Upper lobe of right lung (tissue), 1 donor: ENCODE data around the gene PLEKHH1. TPM values are rescaled to one million over a fixed set of nuclear protein-coding genes. Genes with fewer than 3 reads are reported as not detected.
"Not testable (repeated sequence)": the region's sequence is repeated elsewhere in the genome, so short reads cannot be mapped to it uniquely, and the experiment has no call there.

Experiments used
- ATAC-seq: fragments of 200-7000 bp; cut with Tn5 transposase; one replicate; pipeline ENCODE4 v1.9.1; 2020; ENCODE audit warnings: mild to moderate bottlenecking, moderate library complexity
- DNase-seq: peaks from one replicate; pipeline ENCODE4 v3.0.0-alpha.2; 2020
- H3K27ac ChIP-seq: fragments of 200-600 bp; one replicate; pipeline ENCODE4 v1.8.0; 2022
- H3K27me3 ChIP-seq: fragments of 200-600 bp; one replicate; pipeline ENCODE4 v1.8.0; 2022; ENCODE audit warnings: mild to moderate bottlenecking
- H3K36me3 ChIP-seq: fragments of 200-600 bp; one replicate; pipeline ENCODE4 v1.8.0; 2022
- H3K4me1 ChIP-seq: fragments of 200-600 bp; one replicate; pipeline ENCODE4 v1.8.0; 2022
- H3K4me3 ChIP-seq: fragments of 200-600 bp; one replicate; pipeline ENCODE4 v1.8.0; 2022; ENCODE audit warnings: mild to moderate bottlenecking
- H3K9me3 ChIP-seq: fragments of 200-600 bp; one replicate; pipeline ENCODE4 v1.8.0; 2022
- intact Hi-C: fragments of 100-400 bp; cut with DNase I; formaldehyde crosslinking; loops from one replicate; pipeline ENCODE4 v1.11.0; 2022
- total RNA-seq: library from RNA; stranded (reverse); fragmentation: NEBNext Ultra II Directional; extraction: Animal tissue kit (Norgen Biotek cat#: 25700); gene quantifications from one replicate; pipeline ENCODE4 v1.2.1, GENCODE V29; 2021
- TF ChIP-seq, protein P1 (sequence below): fragments of 200-600 bp; IDR thresholded peaks from one replicate; pipeline ENCODE4 v1.8.0; 2022; ENCODE audit warnings: antibody characterized with exemption
- donor health status: DM: no; HTN: yes; CAD: no; lungs with severe emphysema.

PLEKHH1 gene
- total RNA-seq, 1 donor from 2014 or later, result 2.3 TPM

GRCh38 chr14:67618617-67619063 is 85.5 kb downstream of the PLEKHH1 start:
- no peak overlapping the region for H3K4me3 ChIP-seq
- H3K9me3 ChIP-seq, result no peaks in the 10 kb centered on the region
- no peaks in the 10 kb centered on the region for H3K27me3 ChIP-seq
- H3K27ac ChIP-seq, result peak overlapping the region; percentile 72
- TF ChIP-seq, protein P1, sequence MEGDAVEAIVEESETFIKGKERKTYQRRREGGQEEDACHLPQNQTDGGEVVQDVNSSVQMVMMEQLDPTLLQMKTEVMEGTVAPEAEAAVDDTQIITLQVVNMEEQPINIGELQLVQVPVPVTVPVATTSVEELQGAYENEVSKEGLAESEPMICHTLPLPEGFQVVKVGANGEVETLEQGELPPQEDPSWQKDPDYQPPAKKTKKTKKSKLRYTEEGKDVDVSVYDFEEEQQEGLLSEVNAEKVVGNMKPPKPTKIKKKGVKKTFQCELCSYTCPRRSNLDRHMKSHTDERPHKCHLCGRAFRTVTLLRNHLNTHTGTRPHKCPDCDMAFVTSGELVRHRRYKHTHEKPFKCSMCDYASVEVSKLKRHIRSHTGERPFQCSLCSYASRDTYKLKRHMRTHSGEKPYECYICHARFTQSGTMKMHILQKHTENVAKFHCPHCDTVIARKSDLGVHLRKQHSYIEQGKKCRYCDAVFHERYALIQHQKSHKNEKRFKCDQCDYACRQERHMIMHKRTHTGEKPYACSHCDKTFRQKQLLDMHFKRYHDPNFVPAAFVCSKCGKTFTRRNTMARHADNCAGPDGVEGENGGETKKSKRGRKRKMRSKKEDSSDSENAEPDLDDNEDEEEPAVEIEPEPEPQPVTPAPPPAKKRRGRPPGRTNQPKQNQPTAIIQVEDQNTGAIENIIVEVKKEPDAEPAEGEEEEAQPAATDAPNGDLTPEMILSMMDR, result peak; percentile 74
- DNase-seq (no peak), ATAC-seq (peak; percentile 47)
- no peaks in the 10 kb centered on the region for H3K36me3 ChIP-seq
- peaks cover 16% of the 10 kb centered on the region for H3K4me1 ChIP-seq
- intact Hi-C loops, result no loop called here

- Histone ChIP-seq H3K9me3 (no peaks in the 10 kb centered on the region), H3K36me3 (no peaks in the 10 kb centered on the region), H3K27ac (peak within 1 kb of the TSS; percentile 72), H3K4me3 (peak within 1 kb of the TSS; percentile 77), H3K4me1 (peaks cover 16% of the 10 kb centered on the region), H3K27me3 (no peaks in the 10 kb centered on the region)
- TF ChIP-seq, protein P1, result no peak
- intact Hi-C loops, result no loop called here
- ATAC-seq, result peak; percentile 99
- DNase-seq, result peak; percentile 100
Observed at GRCh38 chr14:67619446-67620216, 86.5 kb downstream of the PLEKHH1 start, which contains the start of gene ARG2. Gene ARG2 (plus strand): TSS chr14:67619920. CDS start chr14:67619978, 58 bp downstream.

GRCh38 chr14:67620217-67620785 is 87.2 kb downstream of the PLEKHH1 start:
- Histone ChIP-seq H3K27me3 (no peaks in the 10 kb centered on the region), H3K27ac (peak overlapping the region; percentile 72), H3K4me1 (peaks cover 16% of the 10 kb centered on the region), H3K9me3 (no peaks in the 10 kb centered on the region), H3K4me3 (peak overlapping the region; percentile 77), H3K36me3 (no peaks in the 10 kb centered on the region)
- no peak for ATAC-seq
- intact Hi-C loops, result no loop called here
- TF ChIP-seq, protein P1, result no peak
- DNase-seq, result no peak

- Histone ChIP-seq H3K36me3 (no peaks in the 10 kb centered on the region), H3K4me3 (no peak overlapping the region), H3K9me3 (no peaks in the 10 kb centered on the region), H3K4me1 (peaks cover 16% of the 10 kb centered on the region), H3K27me3 (no peaks in the 10 kb centered on the region), H3K27ac (peak overlapping the region; percentile 48)
- TF ChIP-seq, protein P1, result no peak
- intact Hi-C loops, result no loop called here
- ATAC-seq, result no peak
- DNase-seq, result no peak
Observed at GRCh38 chr14:67622675-67623074, 89.6 kb downstream of the PLEKHH1 start.

DNA sequence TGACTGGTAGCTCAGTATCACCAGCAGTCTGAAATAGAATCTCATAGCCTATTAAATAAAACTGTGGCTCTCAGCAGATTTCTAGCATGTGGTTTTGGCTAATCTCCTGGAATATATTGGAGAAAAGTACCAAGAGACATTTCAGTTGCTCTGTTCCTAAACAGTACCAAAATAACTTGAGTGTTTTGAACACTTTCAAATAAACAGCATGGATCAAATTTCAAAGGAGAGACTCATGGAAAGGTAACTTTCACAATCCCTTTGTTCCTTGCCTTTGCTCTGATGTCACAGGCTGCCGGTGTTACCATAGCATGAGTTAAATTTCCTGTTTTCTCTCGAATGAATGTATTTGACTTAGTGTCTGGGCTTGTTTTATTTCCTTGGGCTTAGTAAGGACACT is 90.0 kb downstream of the PLEKHH1 start:
- Histone ChIP-seq H3K4me3 (no peak overlapping the region), H3K9me3 (no peaks in the 10 kb centered on the region), H3K27me3 (no peaks in the 10 kb centered on the region), H3K27ac (peak overlapping the region; percentile 48), H3K36me3 (no peaks in the 10 kb centered on the region), H3K4me1 (peaks cover 16% of the 10 kb centered on the region)
- ATAC-seq (no peak), DNase-seq (no peak)
- TF ChIP-seq, protein P1, result no peak
- intact Hi-C loops, result no loop called here

DNA sequence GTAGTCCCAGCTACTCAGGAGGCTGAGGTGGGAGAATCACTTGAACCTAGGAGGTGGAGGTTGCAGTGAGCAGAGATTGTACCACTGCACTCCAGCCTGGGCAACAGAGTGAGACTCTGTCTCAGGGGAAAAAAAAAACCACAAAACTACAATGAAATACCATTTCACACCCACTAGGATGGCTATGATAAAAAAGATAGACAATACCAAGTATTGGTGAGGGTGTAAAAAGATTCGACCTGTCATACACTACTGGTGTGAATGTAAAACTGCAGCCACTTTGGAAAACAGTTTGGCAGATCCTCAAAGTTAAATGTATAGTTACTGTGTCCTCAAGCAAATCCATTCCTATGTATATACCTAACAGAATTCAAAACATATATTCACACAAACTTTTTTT is 93.0 kb downstream of the PLEKHH1 start:
- H3K4me3 ChIP-seq, intact Hi-C loops, DNase-seq: not testable (repeated sequence)

More for the DNA sequence above, 93.0 kb downstream of the PLEKHH1 start:
- not testable (repeated sequence) for ATAC-seq, H3K27ac ChIP-seq, H3K9me3 ChIP-seq, H3K27me3 ChIP-seq, H3K4me1 ChIP-seq, H3K36me3 ChIP-seq
